ENCODE data around the gene MARK4. TPM values are rescaled to one million over a fixed set of nuclear protein-coding genes. Genes with fewer than 3 reads are reported as not detected.

The MARK4 gene
- total RNA-seq, 1 experiment from 2014 or later = 44.0 TPM

GRCh38 chr19:45296355-45296754, 45.3 kb downstream of the MARK4 start:
- no peak overlapping the region for H3K4me3 ChIP-seq (ENCODE audit: low read depth, low read length, poor library complexity, severe bottlenecking)
- no peak for DNase-seq (ENCODE audit: low spot score)
- H3K4me1 ChIP-seq (ENCODE audit: insufficient read depth, low read length, poor library complexity, severe bottlenecking) = no peaks in the 10 kb centered on the region
- ChIA-PET CTCF (no interaction called here), POLR2A (ENCODE audit: low non-redundant PET) (no interaction called here)
- H3K27me3 ChIP-seq (replicated peaks; ENCODE audit: insufficient read depth, low read depth, low read length, poor library complexity) = no peaks in the 10 kb centered on the region
- no peak overlapping the region for H3K27ac ChIP-seq (ENCODE audit: low read depth, low read length, poor library complexity, severe bottlenecking)
- no peaks in the 10 kb centered on the region for H3K36me3 ChIP-seq (ENCODE audit: insufficient read depth, low read length, poor library complexity, severe bottlenecking)
- BruUV-seq (replicated peaks) = no TSS peak
- H3K9me3 ChIP-seq (ENCODE audit: low read depth, low read length, poor library complexity, severe bottlenecking) = no peaks in the 10 kb centered on the region
- no peak for TF ChIP-seq EZH2 (IDR thresholded peaks at IDR 0.05; ENCODE audit: borderline replicate concordance, low read depth, low read length, poor library complexity, severe bottlenecking)
- TF ChIP-seq, protein P1, sequence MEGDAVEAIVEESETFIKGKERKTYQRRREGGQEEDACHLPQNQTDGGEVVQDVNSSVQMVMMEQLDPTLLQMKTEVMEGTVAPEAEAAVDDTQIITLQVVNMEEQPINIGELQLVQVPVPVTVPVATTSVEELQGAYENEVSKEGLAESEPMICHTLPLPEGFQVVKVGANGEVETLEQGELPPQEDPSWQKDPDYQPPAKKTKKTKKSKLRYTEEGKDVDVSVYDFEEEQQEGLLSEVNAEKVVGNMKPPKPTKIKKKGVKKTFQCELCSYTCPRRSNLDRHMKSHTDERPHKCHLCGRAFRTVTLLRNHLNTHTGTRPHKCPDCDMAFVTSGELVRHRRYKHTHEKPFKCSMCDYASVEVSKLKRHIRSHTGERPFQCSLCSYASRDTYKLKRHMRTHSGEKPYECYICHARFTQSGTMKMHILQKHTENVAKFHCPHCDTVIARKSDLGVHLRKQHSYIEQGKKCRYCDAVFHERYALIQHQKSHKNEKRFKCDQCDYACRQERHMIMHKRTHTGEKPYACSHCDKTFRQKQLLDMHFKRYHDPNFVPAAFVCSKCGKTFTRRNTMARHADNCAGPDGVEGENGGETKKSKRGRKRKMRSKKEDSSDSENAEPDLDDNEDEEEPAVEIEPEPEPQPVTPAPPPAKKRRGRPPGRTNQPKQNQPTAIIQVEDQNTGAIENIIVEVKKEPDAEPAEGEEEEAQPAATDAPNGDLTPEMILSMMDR (conservative IDR thresholded peaks at IDR 0.05; ENCODE audit: low read depth, low read length) = no peak
- intact Hi-C loops (cut with micrococcal nuclease; ENCODE audit: unreplicated experiment) = no loop called here

GRCh38 chr19:45297674-45298073, 46.6 kb downstream of the MARK4 start:
- POLR2A ChIA-PET (ENCODE audit: low non-redundant PET) = no interaction called here
- H3K27ac ChIP-seq (ENCODE audit: low read depth, low read length, poor library complexity, severe bottlenecking) = no peak overlapping the region
- CTCF ChIA-PET = no interaction called here
- H3K4me3 ChIP-seq (ENCODE audit: low read depth, low read length, poor library complexity, severe bottlenecking) = no peak overlapping the region
- no TSS peak for BruUV-seq (replicated peaks)
- no peaks in the 10 kb centered on the region for H3K4me1 ChIP-seq (ENCODE audit: insufficient read depth, low read length, poor library complexity, severe bottlenecking)
- H3K27me3 ChIP-seq (replicated peaks; ENCODE audit: insufficient read depth, low read depth, low read length, poor library complexity) = no peaks in the 10 kb centered on the region
- no peak for DNase-seq (ENCODE audit: low spot score)
- no peaks in the 10 kb centered on the region for H3K36me3 ChIP-seq (ENCODE audit: insufficient read depth, low read length, poor library complexity, severe bottlenecking)
- TF ChIP-seq, protein P1 (conservative IDR thresholded peaks at IDR 0.05; ENCODE audit: low read depth, low read length) = no peak
- TF ChIP-seq EZH2 (IDR thresholded peaks at IDR 0.05; ENCODE audit: borderline replicate concordance, low read depth, low read length, poor library complexity, severe bottlenecking) = no peak
- intact Hi-C loops (cut with micrococcal nuclease; ENCODE audit: unreplicated experiment) = no loop called here
- H3K9me3 ChIP-seq (ENCODE audit: low read depth, low read length, poor library complexity, severe bottlenecking) = no peaks in the 10 kb centered on the region

GRCh38 chr19:45298264-45298663, 47.2 kb downstream of the MARK4 start:
- DNase-seq (ENCODE audit: low spot score) = no peak
- no peaks in the 10 kb centered on the region for H3K36me3 ChIP-seq (ENCODE audit: insufficient read depth, low read length, poor library complexity, severe bottlenecking)
- H3K27ac ChIP-seq (ENCODE audit: low read depth, low read length, poor library complexity, severe bottlenecking) = no peak overlapping the region
- intact Hi-C loops (cut with micrococcal nuclease; ENCODE audit: unreplicated experiment) = no loop called here
- no peaks in the 10 kb centered on the region for H3K4me1 ChIP-seq (ENCODE audit: insufficient read depth, low read length, poor library complexity, severe bottlenecking)
- CTCF ChIA-PET = no interaction called here
- H3K9me3 ChIP-seq (ENCODE audit: low read depth, low read length, poor library complexity, severe bottlenecking) = no peaks in the 10 kb centered on the region
- TF ChIP-seq, protein P1 (conservative IDR thresholded peaks at IDR 0.05; ENCODE audit: low read depth, low read length) = no peak
- TF ChIP-seq EZH2 (IDR thresholded peaks at IDR 0.05; ENCODE audit: borderline replicate concordance, low read depth, low read length, poor library complexity, severe bottlenecking) = no peak
- POLR2A ChIA-PET (ENCODE audit: low non-redundant PET) = no interaction called here
- no peak overlapping the region for H3K4me3 ChIP-seq (ENCODE audit: low read depth, low read length, poor library complexity, severe bottlenecking)
- no peaks in the 10 kb centered on the region for H3K27me3 ChIP-seq (replicated peaks; ENCODE audit: insufficient read depth, low read depth, low read length, poor library complexity)
- BruUV-seq (replicated peaks) = no TSS peak
